Lung microvascular endothelial cell (primary cell): ENCODE data around the gene LMO7. TPM values are rescaled to one million over a fixed set of nuclear protein-coding genes. Genes with fewer than 3 reads are reported as not detected.

Source experiments
- DNase-seq, 2 donors: peaks; one replicate each; pipeline versions ENCODE4 v3.0.0 to v3.0.0-alpha.2; 2010; ENCODE audit warnings: low read depth in 2 of 2
- total RNA-seq: library from RNA; depleted of rRNA; stranded (reverse); fragments of >200 nt; gene quantifications from 2 replicates; pipeline ENCODE4 v1.2.1, GENCODE V29; 2014

Gene LMO7
- total RNA-seq, 1 donor from 2014 or later: 25.6 TPM

- peak; percentile 74 to 79 for DNase-seq
These were observed 240.3 kb downstream of the LMO7 start for GRCh38 chr13:75876142-75877050.

DNA sequence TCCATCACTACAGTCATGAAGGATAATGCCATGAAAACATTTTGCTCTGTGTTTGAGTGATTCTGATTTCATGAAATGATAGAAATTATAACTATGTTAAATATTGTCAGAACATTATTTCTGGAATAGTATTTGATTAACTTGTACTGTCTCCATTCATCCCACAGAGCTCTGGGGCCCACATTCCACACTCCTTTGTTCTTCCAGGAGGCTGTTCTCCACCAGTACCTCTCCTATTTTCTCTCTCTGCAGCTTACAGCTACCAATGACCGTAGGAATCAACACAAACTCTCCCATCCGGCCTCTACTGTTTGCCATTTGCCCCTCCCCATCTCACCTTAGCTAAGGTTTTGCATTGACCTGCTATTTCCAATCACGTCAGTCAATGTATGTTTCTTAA lies 240.9 kb downstream of the LMO7 start:
- no peak for DNase-seq

DNA sequence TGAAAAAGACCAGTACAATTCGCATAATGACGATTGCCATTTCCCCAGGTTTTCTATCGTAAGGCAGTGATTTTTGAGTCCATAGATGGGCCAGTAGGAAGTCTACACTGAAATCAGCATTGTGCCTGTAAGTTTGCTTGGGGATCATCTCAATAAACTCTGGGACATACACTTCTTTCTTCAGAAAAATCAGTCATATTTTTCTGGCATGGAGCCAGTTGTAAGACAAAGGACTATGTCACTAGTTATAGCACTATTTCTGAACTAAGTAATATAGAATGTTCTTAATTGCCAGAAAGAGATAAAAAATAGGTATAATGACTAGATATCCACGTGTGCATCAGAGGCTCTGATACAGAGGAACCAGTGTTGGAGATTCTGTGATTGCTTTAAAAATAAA lies 243.5 kb downstream of the LMO7 start:
- peak; percentile 10 to 13 for DNase-seq

DNA sequence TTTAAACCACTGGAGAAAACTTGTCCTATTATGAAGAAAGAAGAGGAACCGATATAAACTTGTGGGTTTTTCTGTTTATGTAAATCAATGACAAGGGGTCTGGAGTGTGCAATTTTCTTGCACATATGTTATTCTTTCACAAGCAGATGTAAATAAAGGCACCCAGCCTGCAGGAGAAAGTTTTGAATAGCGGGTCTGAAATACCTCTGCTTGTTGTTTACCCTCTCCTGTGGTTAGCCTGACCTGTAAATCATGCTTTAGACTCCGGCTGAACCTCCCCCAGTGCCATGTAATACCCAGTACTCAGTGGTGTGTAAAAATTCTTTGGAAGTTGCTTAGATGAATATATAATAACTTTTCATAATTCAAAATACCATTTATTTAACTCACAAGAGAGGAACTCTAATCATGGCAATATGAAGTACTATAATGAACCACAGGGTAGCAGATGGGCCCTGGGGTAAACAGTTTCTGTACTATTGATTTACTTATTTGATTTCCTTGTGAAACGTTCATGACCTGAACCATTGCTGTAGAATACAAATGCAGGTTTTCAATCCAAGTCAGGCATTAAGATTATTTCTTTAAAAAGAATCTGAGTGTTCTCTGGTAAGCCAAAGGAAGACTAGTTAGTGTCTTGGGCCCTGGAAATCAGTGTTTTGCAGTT lies 245.1 kb downstream of the LMO7 start:
- no peak for DNase-seq

GRCh38 chr13:75882261-75882660 lies 246.1 kb downstream of the LMO7 start:
- no peak for DNase-seq

- no peak for DNase-seq
These were observed 253.3 kb downstream of the LMO7 start for GRCh38 chr13:75889427-75889826.

GRCh38 chr13:75895168-75895567 lies 259.0 kb downstream of the LMO7 start:
- no peak for DNase-seq

DNA sequence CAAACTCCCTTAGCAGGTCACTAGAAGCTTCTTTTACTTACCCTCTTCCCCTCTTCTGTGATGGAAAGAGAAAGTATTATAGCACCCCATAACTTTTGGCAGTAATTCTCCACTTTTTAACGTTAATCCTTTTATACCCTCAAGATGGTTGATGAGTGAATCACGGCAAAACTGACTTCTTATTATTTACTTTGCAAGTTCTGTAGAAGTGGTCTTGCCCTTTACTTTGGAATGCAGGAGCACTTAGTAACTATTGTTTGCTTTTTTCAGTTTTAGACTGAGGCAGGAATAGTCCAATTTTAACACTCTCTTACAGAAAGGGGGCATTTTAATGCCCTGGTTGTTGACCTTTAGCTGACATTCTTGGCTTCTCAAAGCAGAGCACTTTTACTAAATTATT lies 260.1 kb downstream of the LMO7 start:
- DNase-seq: no peak

- DNase-seq: no peak
These were observed 261.3 kb downstream of the LMO7 start for GRCh38 chr13:75897386-75897785.

DNA sequence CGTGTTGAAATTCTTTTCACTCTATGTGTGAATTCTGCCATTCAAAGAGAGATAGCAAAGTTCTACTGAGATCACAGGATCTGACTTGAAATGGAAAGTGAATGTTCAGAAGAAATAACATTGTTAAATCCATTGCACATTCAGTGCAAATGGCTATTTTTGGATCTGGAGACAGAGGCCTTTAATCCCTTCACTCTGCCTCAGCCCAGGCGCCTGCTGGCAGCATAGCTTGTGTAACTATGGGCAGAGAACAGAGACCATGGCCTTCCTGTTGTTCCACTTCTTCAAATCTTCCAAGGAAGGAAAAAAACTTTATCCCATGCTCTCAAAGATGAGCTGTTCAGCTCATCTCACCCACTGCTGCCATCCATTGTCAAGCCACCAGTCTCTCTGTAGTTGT lies 265.4 kb downstream of the LMO7 start:
- DNase-seq: no peak

- DNase-seq: no peak
These were observed 266.3 kb downstream of the LMO7 start for GRCh38 chr13:75902166-75903104.

DNA sequence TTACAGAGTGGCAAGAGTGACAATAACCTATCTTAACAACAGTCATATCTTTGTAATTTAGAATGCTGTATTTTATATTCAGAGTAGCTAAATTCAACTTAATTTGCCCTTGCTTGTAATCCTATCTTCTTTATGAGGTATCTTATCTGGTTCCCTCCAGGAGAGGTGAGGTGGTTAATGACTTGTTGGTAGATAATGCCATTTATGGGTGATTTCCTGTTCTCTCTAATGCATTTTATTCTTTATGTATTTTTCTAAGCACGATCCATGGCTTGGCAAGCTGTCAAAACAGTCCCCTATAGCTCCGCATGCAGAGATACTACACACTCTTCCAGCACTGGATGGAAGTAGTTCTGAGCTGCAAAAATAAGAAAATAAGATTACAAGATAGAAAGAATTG lies 267.9 kb downstream of the LMO7 start:
- no peak for DNase-seq

GRCh38 chr13:75906315-75906714 lies 270.2 kb downstream of the LMO7 start:
- no peak for DNase-seq

GRCh38 chr13:75907044-75907443 lies 270.9 kb downstream of the LMO7 start:
- no peak for DNase-seq

- no peak for DNase-seq
These were observed 272.0 kb downstream of the LMO7 start for GRCh38 chr13:75908141-75908540.

Other genes with a start within 250 kb of the LMO7 start
- gene TBC1D4, start 154.2 kb upstream of the LMO7 start, total RNA-seq: 36.6 and 60.5 TPM in 2 replicates
- 40.3 and 81.5 TPM in 2 replicates for gene COMMD6, start 98.5 kb upstream of the LMO7 start, total RNA-seq
- 30.4 and 33.3 TPM in 2 replicates for gene UCHL3, start 86.5 kb upstream of the LMO7 start, total RNA-seq